ENCODE measurements around the gene MAP4. TPM values are rescaled to one million over a fixed set of nuclear protein-coding genes. Genes with fewer than 3 reads are reported as not detected.

Gene MAP4
- polyA plus RNA-seq, 3 donors: 6.2 to 24.1 (median 18.4) TPM

DNA sequence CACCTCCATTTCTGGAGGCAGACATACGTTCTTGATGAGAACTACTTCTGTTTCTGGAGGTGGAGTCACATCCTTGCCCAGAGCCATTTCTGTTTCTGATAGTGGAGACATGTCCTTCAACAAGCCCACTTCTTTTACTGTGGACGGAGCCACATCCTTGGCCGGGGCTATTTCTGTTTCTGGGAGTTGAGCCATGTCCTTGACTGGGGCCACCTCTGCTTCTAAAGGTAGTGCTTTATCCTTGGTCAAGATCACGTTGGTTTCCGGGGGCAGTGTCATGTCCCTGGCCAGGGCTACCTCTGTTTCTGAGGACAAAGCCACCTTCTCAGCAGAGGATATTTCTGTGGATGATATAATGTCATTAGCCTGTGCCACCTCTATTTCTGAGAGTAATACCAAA is 100.0 kb downstream of the MAP4 start:
- Histone ChIP-seq H3K27me3 (ENCODE audit: control insufficient read depth in 2 of 2, insufficient read depth in 2 of 2, low read length in 2 of 2) (no peaks in the 10 kb centered on the region), H3K4me1 (ENCODE audit: control insufficient read depth in 1 of 2, insufficient read depth in 2 of 2, low read length in 2 of 2) (no peaks in the 10 kb centered on the region), H3K4me3 (replicated peaks in 1 of 3; ENCODE audit: low read depth in 2 of 3, low read length in 3 of 3) (no peak overlapping the region), H3K4me2 (replicated peaks; ENCODE audit: extremely low read depth, low read length, poor library complexity, severe bottlenecking) (no peak overlapping the region), H3K9me3 (replicated peaks in 1 of 2; ENCODE audit: control insufficient read depth in 1 of 2, insufficient read depth in 1 of 2, low read length in 2 of 2) (no peaks in the 10 kb centered on the region), H2AFZ (ENCODE audit: insufficient read depth, low read depth, low read length, poor library complexity, severe bottlenecking) (no peak overlapping the region), H3K27ac (ENCODE audit: low read depth in 1 of 2, low read length in 2 of 2) (no peak overlapping the region), H3K9ac (ENCODE audit: insufficient read depth, low read length, poor library complexity, severe bottlenecking) (no peak overlapping the region), H3K36me3 (replicated peaks in 1 of 2; ENCODE audit: control insufficient read depth in 1 of 2, insufficient read depth in 2 of 2, low read length in 2 of 2) (peaks cover 58 to 83% of the 10 kb centered on the region in 2 donors), H4K20me1 (ENCODE audit: insufficient read depth, low read length) (no peaks in the 10 kb centered on the region), H3K79me2 (ENCODE audit: insufficient read depth, low read length) (no peaks in the 10 kb centered on the region)
- DNase-seq: no peak
- Mint-ChIP-seq H3K9me3 (no peaks in the 10 kb centered on the region), H3K36me3 (peaks cover 57 to 80% of the 10 kb centered on the region in 2 donors), H3K27me3 (ENCODE audit: low read depth in 3 of 3) (no peaks in the 10 kb centered on the region), H3K4me1 (no peaks in the 10 kb centered on the region), H3K4me3 (no peak overlapping the region), H3K27ac (peak overlapping the region in 2 of 7 donors; percentile 37 to 68)
- TF ChIP-seq, protein P1, sequence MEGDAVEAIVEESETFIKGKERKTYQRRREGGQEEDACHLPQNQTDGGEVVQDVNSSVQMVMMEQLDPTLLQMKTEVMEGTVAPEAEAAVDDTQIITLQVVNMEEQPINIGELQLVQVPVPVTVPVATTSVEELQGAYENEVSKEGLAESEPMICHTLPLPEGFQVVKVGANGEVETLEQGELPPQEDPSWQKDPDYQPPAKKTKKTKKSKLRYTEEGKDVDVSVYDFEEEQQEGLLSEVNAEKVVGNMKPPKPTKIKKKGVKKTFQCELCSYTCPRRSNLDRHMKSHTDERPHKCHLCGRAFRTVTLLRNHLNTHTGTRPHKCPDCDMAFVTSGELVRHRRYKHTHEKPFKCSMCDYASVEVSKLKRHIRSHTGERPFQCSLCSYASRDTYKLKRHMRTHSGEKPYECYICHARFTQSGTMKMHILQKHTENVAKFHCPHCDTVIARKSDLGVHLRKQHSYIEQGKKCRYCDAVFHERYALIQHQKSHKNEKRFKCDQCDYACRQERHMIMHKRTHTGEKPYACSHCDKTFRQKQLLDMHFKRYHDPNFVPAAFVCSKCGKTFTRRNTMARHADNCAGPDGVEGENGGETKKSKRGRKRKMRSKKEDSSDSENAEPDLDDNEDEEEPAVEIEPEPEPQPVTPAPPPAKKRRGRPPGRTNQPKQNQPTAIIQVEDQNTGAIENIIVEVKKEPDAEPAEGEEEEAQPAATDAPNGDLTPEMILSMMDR (IDR thresholded peaks at IDR 0.05): no peak
- 95% methylated on average over 4 of the region's 5 CpGs for WGBS (ENCODE audit: insufficient coverage)
- intact Hi-C loops (cut with micrococcal nuclease): no loop called here

GRCh38 chr3:47912006-47912504 is 104.2 kb downstream of the MAP4 start:
- H3K36me3 ChIP-seq (replicated peaks in 1 of 2; ENCODE audit: control insufficient read depth in 1 of 2, insufficient read depth in 2 of 2, low read length in 2 of 2): peaks cover 44 to 94% of the 10 kb centered on the region in 2 donors
- H3K4me1 Mint-ChIP-seq: no peaks in the 10 kb centered on the region
- no peaks in the 10 kb centered on the region for H3K79me2 ChIP-seq (ENCODE audit: insufficient read depth, low read length)
- no peak overlapping the region for H3K27ac Mint-ChIP-seq
- DNase-seq: no peak
- no peaks in the 10 kb centered on the region for H3K27me3 Mint-ChIP-seq (ENCODE audit: low read depth in 3 of 3)
- peaks cover 60 to 66% of the 10 kb centered on the region in 2 donors for H3K36me3 Mint-ChIP-seq
- H3K4me3 ChIP-seq (replicated peaks in 1 of 3; ENCODE audit: low read depth in 2 of 3, low read length in 3 of 3): no peak overlapping the region
- WGBS (ENCODE audit: insufficient coverage): no CpG with 5 or more reads among the region's 6 CpGs
- intact Hi-C loops (cut with micrococcal nuclease): no loop called here
- H3K9me3 ChIP-seq (replicated peaks in 1 of 2; ENCODE audit: control insufficient read depth in 1 of 2, insufficient read depth in 1 of 2, low read length in 2 of 2): no peaks in the 10 kb centered on the region
- H4K20me1 ChIP-seq (ENCODE audit: insufficient read depth, low read length): no peaks in the 10 kb centered on the region
- no peak overlapping the region for H2AFZ ChIP-seq (ENCODE audit: insufficient read depth, low read depth, low read length, poor library complexity, severe bottlenecking)
- H3K4me2 ChIP-seq (replicated peaks; ENCODE audit: extremely low read depth, low read length, poor library complexity, severe bottlenecking): no peak overlapping the region
- no peaks in the 10 kb centered on the region for H3K27me3 ChIP-seq (ENCODE audit: control insufficient read depth in 2 of 2, insufficient read depth in 2 of 2, low read length in 2 of 2)
- no peaks in the 10 kb centered on the region for H3K9me3 Mint-ChIP-seq
- H3K4me3 Mint-ChIP-seq: no peak overlapping the region
- no peak overlapping the region for H3K9ac ChIP-seq (ENCODE audit: insufficient read depth, low read length, poor library complexity, severe bottlenecking)
- H3K27ac ChIP-seq (ENCODE audit: low read depth in 1 of 2, low read length in 2 of 2): no peak overlapping the region
- H3K4me1 ChIP-seq (ENCODE audit: control insufficient read depth in 1 of 2, insufficient read depth in 2 of 2, low read length in 2 of 2): no peaks in the 10 kb centered on the region
- TF ChIP-seq, protein P1 (IDR thresholded peaks at IDR 0.05): no peak

Data from CD14-positive monocyte (primary cell).